ENCODE results near the gene FBXW5.

FBXW5 gene

GRCh38 chr9:136947028-136947891 is 2.7 kb upstream of the FBXW5 start:
- no peak for DNase-seq

GRCh38 chr9:136946228-136947027 is 1.9 kb upstream of the FBXW5 start:
- DNase-seq: no peak

GRCh38 chr9:136945333-136946227 is 1.0 kb upstream of the FBXW5 start:
- DNase-seq: no peak

- peak in 1 of 2 experiments; percentile 69 for DNase-seq
Observed at GRCh38 chr9:136944212-136944518, 373 bp downstream of the FBXW5 start.

GRCh38 chr9:136943291-136944211 is 987 bp downstream of the FBXW5 start:
- peak in 1 of 2 experiments; percentile 25 for DNase-seq

GRCh38 chr9:136942881-136943230 is 1.7 kb downstream of the FBXW5 start:
- DNase-seq: no peak

GRCh38 chr9:136942112-136942880 is 2.2 kb downstream of the FBXW5 start:
- DNase-seq: no peak

GRCh38 chr9:136941231-136942111 is 3.1 kb downstream of the FBXW5 start:
- no peak for DNase-seq

GRCh38 chr9:136940526-136941230 is 3.9 kb downstream of the FBXW5 start:
- no peak for DNase-seq

- no peak for DNase-seq
Observed at GRCh38 chr9:136939996-136940525, 4.5 kb downstream of the FBXW5 start.

GRCh38 chr9:136939431-136939995 is 5.0 kb downstream of the FBXW5 start:
- DNase-seq: no peak

- no peak for DNase-seq
Observed at GRCh38 chr9:136937186-136938001, 7.1 kb downstream of the FBXW5 start.

- no peak for DNase-seq
Observed at GRCh38 chr9:136936645-136937170, 7.8 kb downstream of the FBXW5 start.

- no peak for DNase-seq
Observed at GRCh38 chr9:136935651-136936050, 8.9 kb downstream of the FBXW5 start.

- no peak for DNase-seq
Observed at GRCh38 chr9:136934277-136934676, 10.3 kb downstream of the FBXW5 start.

- no peak for DNase-seq
Observed at GRCh38 chr9:136931611-136932130, 12.9 kb downstream of the FBXW5 start.

GRCh38 chr9:136930014-136930413 is 14.5 kb downstream of the FBXW5 start:
- DNase-seq: no peak
